HEK293 (cell line): ENCODE results near the gene GFI1.
A peak's percentile ranks its signal among the peaks of the same experiment; 100 is the strongest.

Experiments
- ELK4 ChIP-seq: IDR thresholded peaks from 2 replicates; pipeline ENCODE4 v1.6.1; 2011; ENCODE audit warnings: mild to moderate bottlenecking, low read depth, low read length, borderline replicate concordance
- INSM2 ChIP-seq: fragments of 450-650 bp; formaldehyde crosslinking; IDR thresholded peaks from 2 replicates; pipeline ENCODE4 v1.5.1; 2016; ENCODE audit warnings: missing biosample characterization, missing genetic modification characterization
- KLF16 ChIP-seq: fragments of 450-650 bp; formaldehyde crosslinking; IDR thresholded peaks from 2 replicates; pipeline ENCODE4 v1.5.1; 2017; ENCODE audit warnings: missing biosample characterization, missing genetic modification characterization
- KLF9 ChIP-seq: fragments of 450-650 bp; formaldehyde crosslinking; IDR thresholded peaks from 2 replicates; pipeline ENCODE4 v1.5.1; 2016; ENCODE audit warnings: missing biosample characterization, missing genetic modification characterization, low read depth
- MZF1 ChIP-seq: fragments of 450-650 bp; formaldehyde crosslinking; IDR thresholded peaks from 2 replicates; pipeline ENCODE4 v1.5.1; 2017; ENCODE audit warnings: missing biosample characterization, missing genetic modification characterization, borderline replicate concordance
- OVOL3 ChIP-seq: fragments of 450-650 bp; formaldehyde crosslinking; IDR thresholded peaks from 2 replicates; pipeline ENCODE4 v1.5.1; 2016; ENCODE audit warnings: missing biosample characterization, missing genetic modification characterization
- PBX3 ChIP-seq: sonication (generic); formaldehyde crosslinking; IDR thresholded peaks from 2 replicates; pipeline ENCODE4 v1.8.1; 2022; ENCODE audit warnings: mild to moderate bottlenecking, moderate library complexity, missing genetic modification reagents
- PRDM10 ChIP-seq: fragments of 450-650 bp; formaldehyde crosslinking; IDR thresholded peaks from 2 replicates; pipeline ENCODE4 v1.5.1; 2016; ENCODE audit warnings: missing biosample characterization, missing genetic modification characterization
- PRDM4 ChIP-seq: fragments of 450-650 bp; formaldehyde crosslinking; IDR thresholded peaks from 2 replicates; pipeline ENCODE4 v1.5.1; 2017; ENCODE audit warnings: missing biosample characterization, missing genetic modification characterization
- ZBTB21 ChIP-seq: fragments of 450-650 bp; formaldehyde crosslinking; IDR thresholded peaks from 2 replicates; pipeline ENCODE4 v1.5.1; 2017; ENCODE audit warnings: missing biosample characterization, missing genetic modification characterization
- ZBTB8A ChIP-seq: fragments of 450-650 bp; formaldehyde crosslinking; IDR thresholded peaks from 2 replicates; pipeline ENCODE4 v1.5.1; 2016; ENCODE audit warnings: missing biosample characterization, missing genetic modification characterization
- ZNF140 ChIP-seq: fragments of 450-650 bp; formaldehyde crosslinking; IDR thresholded peaks from 2 replicates; pipeline ENCODE4 v1.5.1; 2016; ENCODE audit warnings: missing biosample characterization, missing genetic modification characterization
- ZNF214 ChIP-seq: fragments of 450-650 bp; formaldehyde crosslinking; IDR thresholded peaks from 2 replicates; pipeline ENCODE4 v1.5.1; 2017; ENCODE audit warnings: missing biosample characterization, mild to moderate bottlenecking, missing genetic modification characterization, borderline replicate concordance
- ZNF24 ChIP-seq: fragments of 450-650 bp; formaldehyde crosslinking; IDR thresholded peaks from 2 replicates; pipeline ENCODE4 v1.5.1; 2016; ENCODE audit warnings: missing biosample characterization, missing genetic modification characterization
- ZNF311 ChIP-seq: fragments of 450-650 bp; formaldehyde crosslinking; IDR thresholded peaks from 2 replicates; pipeline ENCODE4 v1.5.1; 2017; ENCODE audit warnings: missing biosample characterization, missing genetic modification characterization, borderline replicate concordance
- ZNF324 ChIP-seq: fragments of 450-650 bp; formaldehyde crosslinking; IDR thresholded peaks from 2 replicates; pipeline ENCODE4 v1.5.1; 2016; ENCODE audit warnings: missing biosample characterization, missing genetic modification characterization
- ZNF449 ChIP-seq: fragments of 450-650 bp; formaldehyde crosslinking; IDR thresholded peaks from 2 replicates; pipeline ENCODE4 v1.5.1; 2017; ENCODE audit warnings: missing biosample characterization, mild to moderate bottlenecking, missing genetic modification characterization, moderate library complexity
- ZNF513 ChIP-seq: fragments of 450-650 bp; IDR thresholded peaks from 2 replicates; pipeline ENCODE4 v1.5.1; 2018; ENCODE audit warnings: missing biosample characterization, missing genetic modification characterization
- ZNF514 ChIP-seq: fragments of 450-650 bp; formaldehyde crosslinking; IDR thresholded peaks from 2 replicates; pipeline ENCODE4 v1.5.1; 2016; ENCODE audit warnings: missing biosample characterization, missing genetic modification characterization
- ZNF549 ChIP-seq: fragments of 450-650 bp; IDR thresholded peaks from 2 replicates; pipeline ENCODE4 v1.5.1; 2018; ENCODE audit warnings: missing biosample characterization, missing genetic modification characterization, mild to moderate bottlenecking, inconsistent platforms, moderate library complexity
- ZNF558 ChIP-seq: fragments of 450-650 bp; formaldehyde crosslinking; IDR thresholded peaks from 2 replicates; pipeline ENCODE4 v1.5.1; 2016; ENCODE audit warnings: missing biosample characterization, missing genetic modification characterization
- ZNF629 ChIP-seq: fragments of 450-650 bp; formaldehyde crosslinking; IDR thresholded peaks from 2 replicates; pipeline ENCODE4 v1.5.1; 2017; ENCODE audit warnings: missing biosample characterization, missing genetic modification characterization
- ZNF660 ChIP-seq: fragments of 450-650 bp; IDR thresholded peaks from 2 replicates; pipeline ENCODE4 v1.5.1; 2018; ENCODE audit warnings: missing biosample characterization, mild to moderate bottlenecking, missing genetic modification characterization
- ZNF747 ChIP-seq: fragments of 450-650 bp; formaldehyde crosslinking; IDR thresholded peaks from 2 replicates; pipeline ENCODE4 v1.5.1; 2016; ENCODE audit warnings: missing biosample characterization, missing genetic modification characterization
- ZNF76 ChIP-seq: fragments of 450-650 bp; formaldehyde crosslinking; IDR thresholded peaks from 2 replicates; pipeline ENCODE4; 2016; ENCODE audit warnings: low read depth, missing biosample characterization, missing genetic modification characterization, borderline replicate concordance
- ZNF830 ChIP-seq: fragments of 450-650 bp; IDR thresholded peaks from 2 replicates; pipeline ENCODE4 v1.5.0; 2018; ENCODE audit warnings: missing biosample characterization, missing genetic modification characterization, low read depth, mild to moderate bottlenecking, moderate library complexity

The GFI1 gene

GRCh38 chr1:92484472-92485380, 2.0 kb downstream of the GFI1 start (continued):
- TF ChIP-seq PRDM4 (tag by site-specific recombination), result no peak
- TF ChIP-seq ZNF449 (tag by site-specific recombination), result no peak
- TF ChIP-seq ZNF629, result no peak
- no peak for TF ChIP-seq ELK4
- 0 out of 2 replicates have a peak, but pooled peaks have one; percentile 5 for TF ChIP-seq KLF16 (tag by site-specific recombination)
- TF ChIP-seq ZNF140 (tag by site-specific recombination), result no peak
- no peak for TF ChIP-seq ZNF324 (tag by site-specific recombination)
- TF ChIP-seq KLF9 (tag by site-specific recombination), result peak; percentile 83
- TF ChIP-seq ZNF830 (tag by site-specific recombination), result no peak
- peak; percentile 71 for TF ChIP-seq ZNF76 (tag by site-specific recombination)
- TF ChIP-seq ZNF24 (tag by site-specific recombination), result no peak
- TF ChIP-seq ZNF747 (tag by site-specific recombination), result no peak
- TF ChIP-seq ZNF513 (tag by site-specific recombination), result peak; percentile 56; the same call in 1 of the 2 replicates
- TF ChIP-seq ZNF214 (tag by site-specific recombination), result no peak
- no peak for TF ChIP-seq INSM2
- TF ChIP-seq ZBTB21 (tag by site-specific recombination), result no peak
- TF ChIP-seq ZBTB8A (tag by site-specific recombination), result peak; percentile 49
- no peak for TF ChIP-seq ZNF311 (tag by site-specific recombination)
- no peak for TF ChIP-seq ZNF514 (tag by site-specific recombination)
- TF ChIP-seq ZNF549 (tag by site-specific recombination), result no peak
- no peak for TF ChIP-seq OVOL3
- TF ChIP-seq PBX3 (CRISPR knock-in tag), result no peak
- TF ChIP-seq ZNF660, result no peak
- TF ChIP-seq ZNF558 (tag by site-specific recombination), result no peak
- no peak for TF ChIP-seq PRDM10 (tag by site-specific recombination)
- TF ChIP-seq MZF1 (tag by site-specific recombination), result no peak
